Hepatocyte (in vitro differentiated cells): ENCODE results near the gene CCT5.

Experiments
- CTCF ChIP-seq: fragments of 200-600 bp; sonication (generic); IDR thresholded peaks from 2 replicates; pipeline ENCODE4 v1.5.1; 2016; ENCODE audit warnings: antibody characterized with exemption, mild to moderate bottlenecking; ENCODE audit not compliant: poor library complexity
- EZH2phosphoT487 ChIP-seq: fragments of 200-600 bp; sonication (generic); IDR thresholded peaks from one replicate; pipeline ENCODE4 v1.6.1; 2018; ENCODE audit warnings: antibody characterized with exemption, mild to moderate bottlenecking, low read depth, moderate library complexity; ENCODE audit not compliant: unreplicated experiment, severe bottlenecking

DNA sequence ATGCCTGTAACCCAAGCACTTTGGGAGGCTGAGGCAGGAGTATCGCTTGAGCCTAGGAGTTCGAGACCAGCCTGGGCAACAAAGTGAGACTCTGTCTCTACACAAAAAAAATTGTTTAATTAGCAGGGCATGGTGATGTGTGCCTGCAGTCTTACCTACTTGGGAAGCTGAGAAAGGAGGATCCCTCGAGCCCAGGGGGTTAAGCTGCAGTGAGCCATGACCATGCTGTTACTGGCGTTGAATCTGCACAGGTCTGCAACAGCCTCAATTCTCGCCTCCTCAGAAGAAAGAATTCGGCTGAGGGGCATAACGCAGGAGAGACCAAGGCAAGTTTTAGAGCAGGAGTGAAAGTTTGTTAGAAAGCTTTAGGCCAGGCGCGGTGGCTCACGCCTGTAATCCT is 18.0 kb downstream of the CCT5 start:
- TF ChIP-seq CTCF, result no peak
- no peak for TF ChIP-seq EZH2phosphoT487
